ENCODE measurements around the gene NR2C1. TPM values are rescaled to one million over a fixed set of nuclear protein-coding genes. Genes with fewer than 3 reads are reported as not detected.

NR2C1 gene
- total RNA-seq, 1 donor from 2014 or later = 44.3 TPM

GRCh38 chr12:95074766-95075165 is 1.3 kb upstream of the NR2C1 start:
- no peak for FAIRE-seq
- TF ChIP-seq EZH2 (IDR thresholded peaks at IDR 0.05; ENCODE audit: insufficient read depth, low read length) (no peak), CTCF (IDR thresholded peaks at IDR 0.05; ENCODE audit: insufficient read depth, low read depth, low read length) (no peak)

GRCh38 chr12:95073698-95074520 is 491 bp upstream of the NR2C1 start:
- no peaks in the 10 kb centered on the region for H3K27me3 ChIP-seq (ENCODE audit: insufficient read depth, low read length)
- Mint-ChIP-seq H3K27ac (ENCODE audit: unreplicated experiment) (peak overlapping the region; percentile 81), H3K36me3 (ENCODE audit: low read depth, unreplicated experiment) (peaks cover 1% of the 10 kb centered on the region), H3K4me3 (ENCODE audit: unreplicated experiment) (peak overlapping the region; percentile 94), H3K9me3 (ENCODE audit: unreplicated experiment) (no peaks in the 10 kb centered on the region), H3K27me3 (ENCODE audit: low read depth, unreplicated experiment) (no peaks in the 10 kb centered on the region), H3K4me1 (ENCODE audit: low read depth, unreplicated experiment) (no peaks in the 10 kb centered on the region)
- peaks cover 7% of the 10 kb centered on the region for H3K36me3 ChIP-seq (ENCODE audit: insufficient read depth, low read length)
- no peak overlapping the region for H2AFZ ChIP-seq (ENCODE audit: low read depth, low read length)
- H3K79me2 ChIP-seq (ENCODE audit: insufficient read depth, low read length) = peaks cover 37% of the 10 kb centered on the region
- H3K4me1 ChIP-seq (ENCODE audit: insufficient read depth, low read length) = peaks cover 3% of the 10 kb centered on the region
- peak overlapping the region; percentile 88 for H3K9ac ChIP-seq (ENCODE audit: low read length)
- TF ChIP-seq CTCF (IDR thresholded peaks at IDR 0.05; ENCODE audit: insufficient read depth, low read depth, low read length) (peak; percentile 74), EZH2 (IDR thresholded peaks at IDR 0.05; ENCODE audit: insufficient read depth, low read length) (no peak)
- H3K4me3 ChIP-seq (ENCODE audit: insufficient read depth, low read depth, low read length) = peak overlapping the region; percentile 74
- no peak overlapping the region for H3K27ac ChIP-seq (ENCODE audit: low read depth, low read length)
- no peak for FAIRE-seq
- no peak for DNase-seq (ENCODE audit: low read depth)
- peaks cover 8% of the 10 kb centered on the region for H4K20me1 ChIP-seq (ENCODE audit: insufficient read depth, low read length)
- H3K9me3 ChIP-seq (ENCODE audit: insufficient read depth, low read depth, low read length) = no peaks in the 10 kb centered on the region
- H3K4me2 ChIP-seq (ENCODE audit: low read length) = peak overlapping the region; percentile 87

More at GRCh38 chr12:95074766-95075165, 1.3 kb upstream of the NR2C1 start:
- H3K9me3 Mint-ChIP-seq (ENCODE audit: unreplicated experiment) = no peaks in the 10 kb centered on the region
- H3K9me3 ChIP-seq (ENCODE audit: insufficient read depth, low read depth, low read length) = no peaks in the 10 kb centered on the region
- H3K4me3 Mint-ChIP-seq (ENCODE audit: unreplicated experiment) = no peak overlapping the region
- no peak overlapping the region for H3K27ac ChIP-seq (ENCODE audit: low read depth, low read length)
- H3K4me1 ChIP-seq (ENCODE audit: insufficient read depth, low read length) = peaks cover 3% of the 10 kb centered on the region
- no peaks in the 10 kb centered on the region for H3K27me3 ChIP-seq (ENCODE audit: insufficient read depth, low read length)
- no peaks in the 10 kb centered on the region for H3K4me1 Mint-ChIP-seq (ENCODE audit: low read depth, unreplicated experiment)
- no peak overlapping the region for H2AFZ ChIP-seq (ENCODE audit: low read depth, low read length)
- H3K27me3 Mint-ChIP-seq (ENCODE audit: low read depth, unreplicated experiment) = no peaks in the 10 kb centered on the region
- H3K9ac ChIP-seq (ENCODE audit: low read length) = no peak overlapping the region
- DNase-seq (ENCODE audit: low read depth) = peak; percentile 27
- no peak overlapping the region for H3K4me2 ChIP-seq (ENCODE audit: low read length)
- H4K20me1 ChIP-seq (ENCODE audit: insufficient read depth, low read length) = peaks cover under 1% of the 10 kb centered on the region
- H3K79me2 ChIP-seq (ENCODE audit: insufficient read depth, low read length) = peaks cover 29% of the 10 kb centered on the region
- H3K36me3 Mint-ChIP-seq (ENCODE audit: low read depth, unreplicated experiment) = peaks cover 1% of the 10 kb centered on the region
- no peak overlapping the region for H3K4me3 ChIP-seq (ENCODE audit: insufficient read depth, low read depth, low read length)
- H3K36me3 ChIP-seq (ENCODE audit: insufficient read depth, low read length) = peaks cover under 1% of the 10 kb centered on the region
- H3K27ac Mint-ChIP-seq (ENCODE audit: unreplicated experiment) = no peak overlapping the region

GRCh38 chr12:95070378-95070777 is 3.0 kb downstream of the NR2C1 start:
- peaks cover 8% of the 10 kb centered on the region for H4K20me1 ChIP-seq (ENCODE audit: insufficient read depth, low read length)
- FAIRE-seq (no peak), DNase-seq (ENCODE audit: low read depth) (no peak)
- no peak overlapping the region for H3K9ac ChIP-seq (ENCODE audit: low read length)
- H3K36me3 ChIP-seq (ENCODE audit: insufficient read depth, low read length) = peaks cover 7% of the 10 kb centered on the region
- H3K27me3 Mint-ChIP-seq (ENCODE audit: low read depth, unreplicated experiment) = no peaks in the 10 kb centered on the region
- TF ChIP-seq CTCF (IDR thresholded peaks at IDR 0.05; ENCODE audit: insufficient read depth, low read depth, low read length) (no peak), EZH2 (IDR thresholded peaks at IDR 0.05; ENCODE audit: insufficient read depth, low read length) (no peak)
- H3K4me1 ChIP-seq (ENCODE audit: insufficient read depth, low read length) = peaks cover 3% of the 10 kb centered on the region
- no peak overlapping the region for H3K27ac Mint-ChIP-seq (ENCODE audit: unreplicated experiment)
- no peaks in the 10 kb centered on the region for H3K9me3 Mint-ChIP-seq (ENCODE audit: unreplicated experiment)
- no peaks in the 10 kb centered on the region for H3K4me1 Mint-ChIP-seq (ENCODE audit: low read depth, unreplicated experiment)
- peaks cover 44% of the 10 kb centered on the region for H3K79me2 ChIP-seq (ENCODE audit: insufficient read depth, low read length)
- H3K4me3 Mint-ChIP-seq (ENCODE audit: unreplicated experiment) = peak overlapping the region; percentile 67
- no peak overlapping the region for H3K27ac ChIP-seq (ENCODE audit: low read depth, low read length)
- no peak overlapping the region for H3K4me2 ChIP-seq (ENCODE audit: low read length)
- H3K27me3 ChIP-seq (ENCODE audit: insufficient read depth, low read length) = no peaks in the 10 kb centered on the region
- peaks cover 1% of the 10 kb centered on the region for H3K36me3 Mint-ChIP-seq (ENCODE audit: low read depth, unreplicated experiment)
- H3K4me3 ChIP-seq (ENCODE audit: insufficient read depth, low read depth, low read length) = no peak overlapping the region
- no peak overlapping the region for H2AFZ ChIP-seq (ENCODE audit: low read depth, low read length)
- H3K9me3 ChIP-seq (ENCODE audit: insufficient read depth, low read depth, low read length) = no peaks in the 10 kb centered on the region

All from astrocyte (in vitro differentiated cells and primary cell).